Measurements from ENCODE around the gene FDX2.

The FDX2 gene

DNA sequence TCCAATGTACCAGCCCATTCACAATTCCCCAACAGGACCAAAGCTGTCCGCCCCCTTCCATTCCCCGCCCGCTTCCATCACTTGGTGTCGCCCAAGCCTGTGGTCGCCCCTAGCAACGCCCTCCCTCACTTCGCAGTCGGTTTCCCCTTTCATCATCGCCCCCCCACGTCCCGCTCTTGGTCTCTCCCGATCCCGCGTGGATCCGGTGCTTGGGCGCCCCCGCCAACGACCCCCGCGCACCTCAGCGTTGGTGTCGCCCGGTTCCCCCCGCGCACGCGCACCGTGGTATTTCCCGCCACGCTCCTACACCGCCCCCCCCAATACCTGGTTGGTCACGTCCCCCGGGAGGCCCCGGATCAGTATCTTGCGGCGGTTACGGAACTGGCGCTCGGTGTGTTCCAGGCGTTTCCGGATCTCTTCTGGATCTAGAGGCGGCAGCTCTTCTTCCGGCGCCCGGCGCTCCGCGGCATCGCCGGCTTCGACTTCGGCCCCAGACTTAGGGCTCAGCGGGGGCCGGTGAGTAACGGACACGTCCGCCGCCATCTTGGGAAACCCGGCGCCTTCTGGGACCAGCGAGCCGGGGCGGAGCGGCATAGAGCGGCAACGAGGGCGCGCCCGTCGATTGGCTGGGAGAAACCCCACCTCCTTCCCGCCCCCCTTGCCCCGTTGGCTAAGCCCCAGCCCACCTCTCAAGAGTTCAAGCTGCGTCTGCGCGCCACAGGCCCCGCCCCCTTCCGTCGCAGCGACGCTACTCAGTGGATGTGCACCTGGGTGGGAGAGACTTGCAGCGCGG lies 17.3 kb upstream of the FDX2 start, which contains the start of gene RAVER1:
TSS of gene RAVER1 (minus strand) at position 565 of the 793 bp plus-strand sequence. CDS start at position 543, 22 bp downstream.
- in situ Hi-C loops (cut with MboI; ENCODE audit: low sequenced_read_pairs): no loop called here

DNA sequence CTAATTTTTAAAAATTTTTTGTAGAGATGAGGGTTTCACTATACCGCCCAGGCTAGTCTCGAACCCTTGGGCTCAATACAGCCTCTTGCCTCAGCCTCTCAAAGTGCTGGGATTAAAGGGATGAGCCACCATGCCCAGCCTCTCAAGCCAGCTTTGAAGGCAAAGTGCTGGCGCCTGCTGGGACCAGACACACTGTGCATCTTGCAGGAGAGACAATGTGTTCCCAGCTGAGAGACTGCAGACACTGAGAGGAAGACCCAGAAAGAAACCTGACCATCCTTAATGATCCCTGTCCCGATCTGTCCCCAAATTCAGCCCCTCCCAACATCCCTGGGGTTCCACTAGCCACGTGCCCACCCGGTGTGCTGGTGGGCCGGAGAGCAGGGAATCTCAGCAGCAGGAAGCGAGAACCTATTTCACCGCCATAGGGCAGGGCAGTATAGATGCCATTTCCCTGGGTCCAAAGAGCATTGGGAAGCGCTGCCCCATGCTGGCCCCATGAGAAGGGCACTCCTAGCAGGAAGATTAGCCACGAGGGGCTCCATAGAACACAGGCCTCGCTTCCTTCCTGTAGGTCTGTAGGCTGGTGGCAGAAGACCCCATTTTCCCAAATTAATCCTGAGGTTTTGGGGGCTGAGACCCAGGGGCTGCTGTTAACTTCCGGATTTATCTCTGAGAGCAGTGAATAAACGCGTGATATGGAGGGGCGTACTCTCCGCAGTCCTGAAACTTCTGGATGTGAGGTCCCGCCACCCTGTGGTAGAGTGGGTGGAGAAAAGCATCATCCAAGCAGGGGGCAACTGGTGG lies 16.5 kb upstream of the FDX2 start:
- in situ Hi-C loops (cut with MboI; ENCODE audit: low sequenced_read_pairs): no loop called here

DNA sequence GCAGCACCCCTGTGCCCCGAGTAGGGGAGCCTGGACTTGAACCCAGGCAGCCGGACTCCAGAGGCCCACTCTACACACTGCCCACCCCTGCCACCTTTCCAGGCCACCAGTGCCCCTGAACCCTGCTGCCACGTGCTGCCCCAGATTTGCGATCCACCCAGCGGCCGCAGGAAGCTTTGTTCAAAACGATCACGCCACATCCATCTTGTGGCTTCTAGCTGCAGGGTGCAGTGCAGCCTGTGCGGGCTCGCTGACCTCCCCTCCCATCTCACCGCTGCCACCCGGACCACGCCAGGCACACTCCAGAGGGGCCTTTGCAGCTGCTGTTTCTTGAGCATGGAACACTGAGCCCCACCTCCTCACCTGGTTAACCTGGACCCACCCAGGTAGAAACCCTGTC lies 13.7 kb upstream of the FDX2 start:
- in situ Hi-C loops (cut with MboI; ENCODE audit: low sequenced_read_pairs): no loop called here

DNA sequence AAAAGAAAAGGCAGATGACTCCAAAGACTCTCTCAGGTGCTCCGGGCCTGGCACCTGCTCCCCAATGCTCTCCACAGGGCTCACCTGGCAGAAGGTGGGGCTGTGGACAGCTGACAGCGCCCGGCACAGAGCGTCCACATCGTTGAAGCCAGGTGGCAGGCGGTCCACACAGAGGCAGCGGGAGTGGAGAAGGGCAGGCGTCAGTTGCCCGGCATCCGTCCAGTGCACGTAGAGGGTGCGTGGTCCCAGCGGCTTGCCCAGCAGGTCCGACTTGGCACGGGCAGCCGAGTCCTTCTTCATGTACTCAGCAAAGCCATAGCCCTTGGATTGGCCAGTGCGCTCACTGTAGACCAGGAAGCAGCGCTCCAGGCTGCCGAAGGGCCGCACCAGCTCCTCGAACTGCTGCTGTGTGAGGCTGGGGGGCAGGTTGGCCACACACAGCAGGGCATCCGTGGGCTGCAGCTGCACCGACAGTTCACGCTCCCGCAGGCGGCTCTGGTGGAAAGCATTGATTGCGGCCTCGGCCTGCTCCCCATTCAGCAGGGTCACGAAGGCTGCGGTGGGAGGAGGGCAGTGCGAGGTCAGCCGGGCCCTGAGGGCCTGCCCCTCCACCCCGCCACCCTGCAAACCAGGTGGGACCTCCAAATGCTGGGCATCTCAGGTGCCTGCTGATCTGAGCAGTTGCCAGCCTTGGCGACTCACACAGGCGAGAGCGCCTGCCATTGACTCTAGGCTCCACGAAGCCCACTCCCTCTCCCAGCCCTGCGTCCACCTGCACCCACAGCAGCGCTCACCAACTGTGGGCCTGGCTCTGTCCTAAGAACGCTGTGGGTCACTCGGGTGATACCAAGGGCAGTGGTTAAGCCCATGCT lies 13.0 kb upstream of the FDX2 start:
- in situ Hi-C loops (cut with MboI; ENCODE audit: low sequenced_read_pairs): no loop called here

DNA sequence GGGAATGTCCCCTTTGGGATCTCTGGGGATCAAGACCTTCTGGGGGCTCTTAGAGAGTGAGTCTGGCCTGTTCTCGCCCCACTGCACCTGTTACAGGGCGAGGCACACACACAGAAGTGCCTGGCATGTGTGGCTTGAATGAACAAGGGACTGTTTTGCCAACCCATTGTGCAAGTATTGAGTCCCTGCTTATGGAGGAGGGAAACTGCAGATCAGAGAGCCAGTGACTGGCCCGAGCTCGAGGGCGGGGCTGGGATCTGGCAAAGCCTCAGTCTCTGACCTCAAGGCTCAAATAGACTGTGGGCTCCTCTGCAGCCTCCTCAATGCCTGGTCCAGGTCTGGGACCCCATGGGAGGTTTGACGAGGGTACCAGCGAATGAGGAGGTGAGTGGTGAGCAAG lies 12.0 kb upstream of the FDX2 start:
- in situ Hi-C loops (cut with MboI; ENCODE audit: low sequenced_read_pairs): no loop called here

DNA sequence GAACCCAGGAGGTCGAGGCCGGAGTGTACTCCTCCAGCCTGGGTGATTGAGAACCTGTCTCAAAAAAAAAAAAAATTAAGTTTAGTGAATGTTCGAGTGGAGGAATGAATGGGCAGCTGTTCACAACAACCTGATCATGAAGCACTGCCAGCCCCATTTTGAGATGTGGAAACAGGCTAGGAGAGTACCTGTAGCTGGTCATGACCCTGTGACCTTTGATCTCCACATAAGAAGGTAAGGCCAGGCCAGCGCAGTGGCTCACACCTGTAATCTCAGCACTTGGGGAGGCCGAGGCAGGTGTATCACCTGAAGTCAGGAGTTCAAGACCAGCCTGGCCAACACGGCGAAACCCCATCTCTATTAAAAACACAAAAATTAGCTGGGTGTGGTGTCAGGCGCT lies 9.9 kb upstream of the FDX2 start:
- in situ Hi-C loops (cut with MboI; ENCODE audit: low sequenced_read_pairs): no loop called here

DNA sequence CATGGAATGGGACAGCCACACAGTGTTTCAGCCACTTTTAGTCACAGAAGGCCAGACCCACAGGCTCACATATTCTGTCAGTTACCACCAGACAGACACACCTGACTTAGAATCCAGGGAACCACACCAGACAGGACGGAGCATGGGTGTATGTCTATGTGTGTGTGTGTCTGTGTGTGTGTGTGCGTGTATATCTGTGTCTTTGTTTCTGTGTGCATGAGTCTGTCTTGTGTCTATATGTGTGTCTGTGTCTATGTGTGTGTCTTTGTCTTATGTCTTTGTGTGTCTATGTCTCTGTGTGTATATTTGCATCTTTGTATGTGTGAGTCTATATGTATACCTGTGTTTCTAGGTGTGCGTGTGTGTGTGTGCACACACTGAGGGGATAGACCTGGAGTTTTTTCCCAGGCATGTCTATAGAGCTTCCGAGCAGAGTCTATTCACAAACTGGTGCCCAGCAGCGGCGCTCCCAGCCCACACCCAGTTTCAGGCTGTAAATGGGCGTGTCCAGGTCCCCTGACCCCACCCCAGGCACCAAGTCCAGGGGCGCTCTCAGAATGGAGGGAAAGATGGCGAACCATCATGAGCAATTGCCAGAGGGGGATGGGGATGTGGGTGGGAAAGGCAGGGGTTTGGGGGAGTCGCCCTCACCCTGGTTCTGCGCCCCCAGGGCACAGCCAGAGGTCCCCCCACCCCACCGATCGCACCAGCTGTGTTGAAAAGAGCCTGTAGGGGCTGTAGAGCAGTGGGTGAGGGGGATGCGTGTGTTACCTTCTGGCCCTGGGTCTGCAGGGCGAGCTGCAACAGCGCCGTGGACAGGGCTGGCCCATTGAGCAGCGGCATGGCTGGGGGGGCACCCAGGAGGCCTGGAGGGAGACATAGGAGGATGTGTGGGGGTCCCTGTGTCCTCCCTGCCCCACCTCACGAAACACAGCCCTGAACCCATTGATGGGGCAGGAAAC lies 6.3 kb upstream of the FDX2 start:
- in situ Hi-C loops (cut with MboI; ENCODE audit: low sequenced_read_pairs): no loop called here

DNA sequence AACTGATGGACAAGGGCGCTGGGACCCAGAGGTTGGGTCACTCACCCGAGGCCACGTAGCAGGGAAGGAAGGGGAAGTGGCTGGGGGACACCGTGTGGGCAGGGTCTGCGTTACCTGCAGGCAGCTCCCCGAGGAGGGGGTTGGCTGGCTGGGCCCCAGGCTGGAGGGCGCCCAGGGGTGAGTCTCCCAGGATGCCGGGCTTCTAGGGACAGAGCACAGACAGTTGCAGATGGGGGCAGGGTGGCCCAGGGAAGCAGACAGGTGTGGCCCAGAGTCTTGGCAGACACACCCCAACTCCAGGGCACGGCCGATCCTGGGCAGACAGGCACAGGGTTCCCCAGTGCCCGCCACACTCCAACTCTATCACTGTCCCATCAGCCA lies 5.6 kb upstream of the FDX2 start:
- in situ Hi-C loops (cut with MboI; ENCODE audit: low sequenced_read_pairs): no loop called here

DNA sequence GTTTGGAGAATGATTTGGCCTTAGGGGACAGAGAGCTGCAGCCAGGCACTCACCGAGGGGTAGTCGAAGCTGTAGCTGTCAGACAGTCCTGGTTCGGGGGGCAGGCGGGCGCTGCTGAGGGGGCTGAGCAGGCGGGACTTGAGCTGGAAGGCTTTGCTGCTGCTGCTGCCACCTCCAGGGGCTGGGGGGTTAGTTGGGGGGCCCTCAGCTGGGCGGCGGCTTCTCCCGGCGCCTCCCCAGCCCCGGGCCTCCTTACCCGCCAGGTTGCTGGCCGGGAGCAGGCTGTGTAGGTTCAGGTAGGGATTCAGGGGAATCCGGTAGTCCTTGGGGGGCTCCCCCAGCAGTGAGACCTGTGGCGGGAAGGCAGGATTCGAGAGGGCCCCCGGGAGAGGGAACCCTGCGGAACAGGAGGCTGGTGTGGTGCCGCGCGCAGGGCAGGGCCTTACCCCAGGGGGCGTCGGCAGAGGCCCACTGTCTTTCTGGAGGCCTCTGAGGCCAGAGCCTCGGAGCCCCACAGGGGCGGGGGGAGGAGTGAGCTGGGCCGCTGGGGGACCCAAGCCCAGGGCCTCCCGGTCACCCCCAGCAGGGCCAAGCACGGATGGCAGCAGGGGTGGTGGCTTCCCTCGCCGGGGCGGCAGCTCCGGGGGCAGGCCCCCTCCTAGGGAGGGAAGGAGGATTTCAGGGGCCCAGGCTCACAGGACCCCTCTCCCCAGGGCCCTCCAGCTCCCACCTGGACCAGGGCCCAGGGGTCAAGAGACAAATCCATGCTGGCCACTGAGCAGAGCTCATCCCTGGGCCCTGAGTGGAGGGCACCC lies 5.0 kb upstream of the FDX2 start:
- in situ Hi-C loops (cut with MboI; ENCODE audit: low sequenced_read_pairs): no loop called here

DNA sequence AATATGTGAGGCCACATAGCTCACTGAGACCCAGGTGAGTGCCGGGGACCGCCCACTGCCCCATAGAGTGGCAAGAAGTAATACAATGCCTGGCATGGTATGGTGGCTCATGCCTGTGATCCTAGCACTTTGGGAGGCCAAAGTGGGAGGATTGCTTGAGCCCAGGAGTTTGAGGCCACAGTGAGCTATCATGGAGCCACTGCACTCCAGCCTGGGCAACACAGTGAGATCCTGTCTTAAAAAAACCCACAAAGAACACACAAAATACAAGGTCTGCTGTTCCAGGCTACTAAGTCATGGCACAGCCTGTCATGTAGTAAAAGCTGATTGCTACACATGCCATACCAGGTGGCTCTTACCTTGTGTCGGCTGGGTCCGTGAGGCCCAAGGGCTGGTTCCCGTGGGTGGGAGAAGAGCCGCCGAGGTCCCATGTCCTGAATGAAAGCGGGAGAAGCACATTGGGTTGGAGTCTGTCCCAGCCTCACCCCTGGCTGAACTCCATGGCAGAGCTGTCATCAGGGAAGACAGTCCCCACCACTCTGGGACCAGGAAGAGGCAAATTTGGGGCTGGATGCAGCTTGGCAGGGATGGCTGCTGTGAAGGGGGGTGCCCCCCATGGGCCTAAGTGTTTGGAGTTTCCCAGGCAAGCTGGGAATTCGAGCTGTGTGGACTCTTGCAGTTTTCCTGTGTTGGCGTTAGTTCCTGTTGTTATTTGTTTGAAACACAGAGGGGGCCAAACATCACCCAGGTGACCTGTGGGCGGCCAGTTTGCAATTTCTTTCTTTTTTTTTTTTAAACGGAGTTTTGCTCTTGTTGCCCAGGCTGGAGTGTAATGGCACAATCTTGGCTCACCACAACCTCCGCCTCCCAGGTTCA lies 3.2 kb upstream of the FDX2 start:
- in situ Hi-C loops (cut with MboI; ENCODE audit: low sequenced_read_pairs): no loop called here

DNA sequence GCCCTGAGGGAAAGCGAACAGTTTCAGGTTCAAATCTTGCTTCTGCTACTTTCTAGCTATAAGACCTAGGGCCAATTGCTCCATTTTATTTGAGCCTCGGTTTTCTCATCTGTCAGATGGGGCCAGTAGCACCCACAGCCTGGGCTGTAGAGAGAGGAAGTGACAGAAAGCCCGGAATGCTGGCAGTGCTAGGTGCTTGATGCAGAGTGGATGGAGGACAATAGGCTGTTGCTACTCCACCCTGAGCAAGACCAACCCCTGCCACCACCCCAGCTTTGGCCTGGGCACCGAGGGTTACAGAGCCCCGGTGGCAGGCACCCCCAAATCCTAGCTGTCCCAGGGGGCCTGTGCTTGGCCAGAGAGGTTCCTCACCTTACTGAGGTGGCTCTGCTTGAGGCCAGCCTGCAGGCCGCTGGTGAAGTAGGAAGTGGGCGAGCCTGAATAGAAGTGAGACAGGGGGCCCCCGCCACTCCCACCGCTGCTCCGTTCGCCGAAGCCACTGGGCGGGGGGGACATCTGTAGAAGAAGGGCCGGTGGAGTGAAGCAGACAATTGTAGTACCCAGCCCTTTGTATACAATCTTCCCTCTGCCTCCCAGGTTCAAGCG lies 2.1 kb upstream of the FDX2 start:
- in situ Hi-C loops (cut with MboI; ENCODE audit: low sequenced_read_pairs): no loop called here

DNA sequence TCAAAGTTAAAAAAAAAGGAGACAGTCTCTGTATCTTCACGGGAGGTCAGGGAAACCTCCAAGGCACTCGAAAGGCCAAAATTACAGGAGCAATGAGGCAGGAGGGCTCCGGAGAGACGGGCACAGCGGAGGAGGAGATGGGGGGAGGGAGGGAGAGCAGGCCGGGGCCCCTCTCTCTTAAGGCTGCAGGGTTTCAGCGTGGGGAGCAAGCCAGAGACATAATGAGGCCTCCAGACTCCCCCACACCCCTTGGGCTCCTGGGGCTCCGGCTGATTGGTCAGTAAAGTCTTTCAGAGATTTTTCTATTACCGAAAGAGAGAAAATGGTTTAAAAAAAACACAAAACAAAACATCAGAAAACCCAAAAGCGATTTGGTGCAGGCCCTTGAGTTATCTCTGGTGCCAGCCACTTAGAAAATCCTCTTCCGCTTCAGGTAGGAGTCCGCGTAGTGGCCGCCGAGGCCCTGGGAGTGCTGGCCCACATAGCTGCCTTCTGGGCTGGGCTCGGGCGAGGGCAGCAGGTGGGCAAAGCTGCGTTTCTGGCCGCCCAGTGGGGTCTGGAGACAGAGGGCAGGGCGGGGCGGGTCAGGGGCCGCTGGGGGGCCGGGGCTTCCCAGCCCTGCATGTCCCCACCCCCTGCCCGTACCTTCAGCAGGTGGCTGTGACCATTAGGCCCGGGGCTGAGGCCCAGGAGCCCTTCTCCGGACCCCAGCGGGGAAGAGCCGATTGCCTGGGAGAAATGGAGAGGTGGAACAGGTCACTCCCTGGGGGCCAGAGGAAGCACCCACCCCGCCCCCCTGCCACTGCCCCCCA lies 1.4 kb upstream of the FDX2 start:
- in situ Hi-C loops (cut with MboI; ENCODE audit: low sequenced_read_pairs): no loop called here

DNA sequence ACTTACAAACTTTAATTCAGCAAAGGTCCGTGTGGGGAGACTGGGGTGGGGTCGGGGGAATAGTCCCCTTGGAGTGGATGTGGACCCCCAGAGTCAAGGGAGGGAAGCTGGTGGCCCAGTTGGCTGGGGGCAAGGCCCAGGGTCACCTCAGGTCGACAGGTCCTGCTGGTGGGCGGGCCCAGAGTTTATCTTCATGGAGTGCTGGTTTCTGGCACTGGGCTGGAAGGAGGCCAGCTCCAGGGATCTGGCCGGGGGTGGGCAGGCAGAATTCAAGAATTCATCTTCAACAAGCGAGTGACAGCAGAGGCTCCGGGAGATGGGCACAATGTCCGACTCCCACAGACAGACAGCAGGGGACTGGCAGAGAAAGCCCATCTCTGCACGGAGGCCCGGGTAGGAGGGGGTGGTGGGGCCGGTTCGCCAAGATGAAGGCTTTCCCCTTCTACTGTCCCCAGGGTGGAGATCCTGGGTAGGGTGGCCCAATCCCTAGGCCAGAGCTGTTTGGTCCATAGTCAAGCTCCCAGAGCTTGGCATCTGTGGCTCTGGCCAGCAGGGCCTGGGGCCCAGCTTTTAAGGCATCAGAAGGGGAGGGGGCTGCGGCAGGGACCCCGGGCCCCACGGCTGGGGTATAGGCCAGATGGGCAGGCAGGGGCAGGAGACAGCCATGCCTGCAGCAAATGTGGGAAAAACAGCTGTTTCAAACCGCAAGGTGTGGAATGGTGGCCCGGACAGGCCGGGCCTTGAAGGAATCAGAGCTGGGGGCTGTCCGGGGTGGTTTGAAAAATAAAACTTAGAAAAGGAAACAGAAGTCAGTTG lies 622 bp upstream of the FDX2 start:
- in situ Hi-C loops (cut with MboI; ENCODE audit: low sequenced_read_pairs): no loop called here

DNA sequence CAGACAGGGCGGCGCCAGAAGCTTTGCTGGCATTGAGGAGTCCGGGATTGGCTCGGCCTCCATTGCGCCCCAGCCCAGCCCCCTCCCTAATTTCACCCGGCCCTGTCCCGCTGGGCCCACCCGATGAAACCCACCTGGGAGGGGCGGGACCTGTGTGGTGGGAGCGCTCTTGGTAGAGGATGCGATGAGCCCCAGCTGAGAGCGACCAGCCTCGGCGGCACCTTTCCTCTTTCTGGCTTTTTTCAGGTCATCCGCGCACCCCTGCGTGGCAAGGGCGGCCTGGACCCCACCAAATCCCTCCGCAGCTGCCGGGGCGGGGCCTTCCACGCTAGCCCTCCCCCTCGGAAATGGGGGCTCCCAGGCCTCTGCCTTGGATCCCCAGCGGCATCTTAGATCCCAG lies 6.4 kb downstream of the FDX2 start, which contains the start of gene ZGLP1:
TSS of gene ZGLP1 (minus strand) at position 393 of the 400 bp plus-strand sequence.
- in situ Hi-C loops (cut with MboI; ENCODE audit: low sequenced_read_pairs): no loop called here

DNA sequence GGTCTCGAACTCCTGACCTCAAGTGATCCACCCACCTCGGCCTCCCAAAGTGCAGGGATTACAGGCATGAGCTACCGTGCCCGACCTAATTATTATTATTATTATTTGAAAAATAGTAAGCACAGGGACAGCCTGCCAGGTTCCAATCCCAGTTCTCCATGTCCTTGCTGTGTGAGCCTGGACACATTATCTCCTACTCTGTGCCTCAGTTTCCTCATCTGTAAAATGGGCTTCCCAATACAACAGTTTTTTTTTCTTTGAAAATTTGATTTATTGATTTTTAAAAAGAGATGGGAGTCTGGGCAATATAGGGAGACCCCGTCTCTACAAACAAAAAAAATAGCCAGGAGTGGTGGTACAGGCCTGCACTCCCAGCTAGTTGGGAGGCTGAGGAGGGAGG lies 9.5 kb downstream of the FDX2 start:
- in situ Hi-C loops (cut with MboI; ENCODE audit: low sequenced_read_pairs): no loop called here

DNA sequence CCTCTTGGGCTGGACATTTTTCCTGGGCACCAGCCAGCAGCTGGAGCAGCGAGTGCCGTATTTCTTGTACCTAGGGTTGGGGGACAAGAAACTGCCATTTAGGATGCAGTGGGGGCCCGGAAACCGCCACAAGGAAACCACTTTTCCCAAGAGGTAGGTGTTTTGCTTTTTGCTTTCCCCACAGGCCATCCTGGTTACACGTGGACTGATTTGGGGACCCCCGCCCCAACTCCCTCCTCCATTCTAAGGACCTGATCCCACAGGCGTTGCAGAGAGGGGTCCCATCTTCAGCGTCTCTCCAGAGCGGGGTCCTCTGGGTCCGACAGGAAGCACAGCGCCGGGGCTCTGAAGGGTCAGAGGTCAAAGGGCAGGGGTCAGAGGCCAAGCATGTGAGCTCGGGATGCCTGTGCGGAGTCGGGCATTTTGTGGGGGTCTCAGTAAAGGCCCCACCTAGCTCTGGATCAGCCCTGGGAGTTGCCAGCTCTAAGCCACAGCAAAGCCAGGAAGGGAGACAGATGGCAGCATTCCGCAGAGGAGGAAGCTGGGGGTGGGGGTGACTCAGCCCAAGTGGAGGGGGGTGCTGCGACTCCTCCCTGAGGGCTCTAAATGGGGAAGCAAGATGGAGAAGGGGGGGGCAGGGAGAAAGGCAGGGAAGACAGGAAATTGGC lies 10.5 kb downstream of the FDX2 start:
- in situ Hi-C loops (cut with MboI; ENCODE audit: low sequenced_read_pairs): no loop called here
